ENCODE results near the gene RRP1. TPM values are rescaled to one million over a fixed set of nuclear protein-coding genes. Genes with fewer than 3 reads are reported as not detected.

Gene RRP1
- total RNA-seq, 1 donor from 2014 or later, result 94.4 TPM

DNA sequence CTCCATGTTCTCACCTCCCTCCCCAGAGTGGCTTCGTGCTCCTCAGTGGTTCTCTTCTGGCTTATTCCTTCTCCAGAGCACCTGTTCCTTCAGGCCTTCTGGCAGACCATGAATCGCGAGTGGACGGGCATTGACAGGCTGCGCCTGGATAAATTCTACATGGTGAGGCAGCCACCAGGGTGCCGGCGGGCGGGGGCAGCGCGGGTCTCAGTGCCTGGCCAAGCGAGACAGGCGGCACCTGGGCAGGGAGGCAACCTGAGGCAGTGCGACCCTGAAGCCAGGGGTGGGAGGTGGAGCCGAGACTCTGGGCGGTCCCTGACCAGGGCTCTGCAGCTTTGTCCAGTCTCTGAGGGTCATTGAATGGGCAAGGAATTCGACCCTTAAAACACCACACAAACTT lies 3.9 kb downstream of the RRP1 start:
- DNase-seq, result no peak
- intact Hi-C loops (cut with micrococcal nuclease), result no loop called here
- Mint-ChIP-seq H3K36me3 (ENCODE audit: low read depth) (peaks cover 72% of the 10 kb centered on the region), H3K4me3 (no peak overlapping the region), H3K27me3 (no peaks in the 10 kb centered on the region), H3K4me1 (peaks cover 20% of the 10 kb centered on the region), H3K9me3 (no peaks in the 10 kb centered on the region), H3K27ac (no peak overlapping the region)

DNA sequence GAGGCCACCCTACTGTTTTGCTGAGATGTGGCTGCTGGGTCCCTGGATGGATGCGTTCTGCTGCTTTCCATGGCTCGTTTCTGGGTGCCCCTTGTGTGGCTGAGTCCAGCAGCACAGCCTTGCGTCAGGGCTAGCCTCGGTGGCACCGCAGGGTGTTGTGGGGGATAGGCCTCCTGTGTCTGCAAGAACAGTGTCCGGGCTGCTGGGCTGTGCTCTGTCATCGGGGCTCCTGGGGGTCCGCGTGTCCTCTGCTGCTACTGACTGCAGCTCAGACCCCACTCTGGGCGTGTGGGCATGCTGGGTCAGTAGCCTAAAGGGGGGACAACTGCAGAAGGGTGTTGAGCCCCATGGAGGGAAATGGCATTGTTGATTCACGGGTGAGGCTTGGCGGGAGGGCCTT lies 4.9 kb downstream of the RRP1 start:
- Mint-ChIP-seq H3K9me3 (no peaks in the 10 kb centered on the region), H3K27ac (no peak overlapping the region), H3K27me3 (no peaks in the 10 kb centered on the region), H3K4me1 (peaks cover 20% of the 10 kb centered on the region), H3K36me3 (ENCODE audit: low read depth) (peaks cover 80% of the 10 kb centered on the region), H3K4me3 (no peak overlapping the region)
- intact Hi-C loops (cut with micrococcal nuclease), result no loop called here
- DNase-seq, result no peak

DNA sequence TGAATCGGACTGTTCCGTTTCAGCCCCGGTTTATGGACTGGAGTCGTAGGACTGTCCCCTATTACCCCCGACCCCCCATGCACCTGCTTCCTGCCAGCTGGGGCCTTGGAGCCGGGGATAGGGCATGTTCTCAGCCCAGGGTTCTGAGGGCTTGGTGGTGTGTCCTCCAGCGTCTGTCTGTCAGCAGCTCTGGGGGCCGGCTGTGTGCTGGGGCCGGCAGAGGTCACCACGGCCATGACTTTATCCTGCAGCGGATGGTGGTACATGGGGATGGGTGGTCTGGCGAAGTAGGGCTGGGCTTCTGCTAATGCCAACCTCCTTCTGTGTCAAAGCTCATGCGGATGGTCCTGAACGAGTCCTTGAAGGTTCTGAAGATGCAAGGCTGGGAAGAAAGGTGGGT lies 5.5 kb downstream of the RRP1 start:
- H3K27ac Mint-ChIP-seq, result no peak overlapping the region
- no peaks in the 10 kb centered on the region for H3K9me3 Mint-ChIP-seq
- H3K4me3 Mint-ChIP-seq, result no peak overlapping the region
- H3K36me3 Mint-ChIP-seq (ENCODE audit: low read depth), result peaks cover 81% of the 10 kb centered on the region
- intact Hi-C loops (cut with micrococcal nuclease), result no loop called here
- no peaks in the 10 kb centered on the region for H3K27me3 Mint-ChIP-seq
- H3K4me1 Mint-ChIP-seq, result peaks cover 20% of the 10 kb centered on the region
- no peak for DNase-seq

DNA sequence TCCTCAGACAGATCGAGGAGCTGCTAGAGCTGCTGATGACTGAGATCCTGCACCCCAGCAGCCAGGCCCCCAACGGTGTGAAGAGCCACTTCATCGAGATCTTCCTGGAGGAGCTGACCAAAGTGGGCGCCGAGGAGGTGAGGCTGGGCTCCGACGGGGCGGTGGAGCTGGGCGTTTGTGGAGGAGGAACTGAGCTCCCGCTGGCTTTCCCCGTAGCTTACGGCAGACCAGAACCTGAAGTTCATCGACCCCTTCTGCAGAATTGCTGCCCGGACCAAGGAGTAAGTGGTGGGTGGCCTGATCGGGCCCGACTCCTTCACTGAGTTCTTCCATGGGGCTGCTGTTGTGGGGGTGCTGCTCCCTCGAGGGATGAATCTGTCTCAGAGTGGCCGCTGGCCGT lies 8.0 kb downstream of the RRP1 start:
- Mint-ChIP-seq H3K9me3 (no peaks in the 10 kb centered on the region), H3K27ac (no peak overlapping the region), H3K27me3 (no peaks in the 10 kb centered on the region), H3K4me1 (peaks cover 7% of the 10 kb centered on the region), H3K36me3 (ENCODE audit: low read depth) (peaks cover 74% of the 10 kb centered on the region), H3K4me3 (no peak overlapping the region)
- DNase-seq, result no peak
- intact Hi-C loops (cut with micrococcal nuclease), result no loop called here

DNA sequence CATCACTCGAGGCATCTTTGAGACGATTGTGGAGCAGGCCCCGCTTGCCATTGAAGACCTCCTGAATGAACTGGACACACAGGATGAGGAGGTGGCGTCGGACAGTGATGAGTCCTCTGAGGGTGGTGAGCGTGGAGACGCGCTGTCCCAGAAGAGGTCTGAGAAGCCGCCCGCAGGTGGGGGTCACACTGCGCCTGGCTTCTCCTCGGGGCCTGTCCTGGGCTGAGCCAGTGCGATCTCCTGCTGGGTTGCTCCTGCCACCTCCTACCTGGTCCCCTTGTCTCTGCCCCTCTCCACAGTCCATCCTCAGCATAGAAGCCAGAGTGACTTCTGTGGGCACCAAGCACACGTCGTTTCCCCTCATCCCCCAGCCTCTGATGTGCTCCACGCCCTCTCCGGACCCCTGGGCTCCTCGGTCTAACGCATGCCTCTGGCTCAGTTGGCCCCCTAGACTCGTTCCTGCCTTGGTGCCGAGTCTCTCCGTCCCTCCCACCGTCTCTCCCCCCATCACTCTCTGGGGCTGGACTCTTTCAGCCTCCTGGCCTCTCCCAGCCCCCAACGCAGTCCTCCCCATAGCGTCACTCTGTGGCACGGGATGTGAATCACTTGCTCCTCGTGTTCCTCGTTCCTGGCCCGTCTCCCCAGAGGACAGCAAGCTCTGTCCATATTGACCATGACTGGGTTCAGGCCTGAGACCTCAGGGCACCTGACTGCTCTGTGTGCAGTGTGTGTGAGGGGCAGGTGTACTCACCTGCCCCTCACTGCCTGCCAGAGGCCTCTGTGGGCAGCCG lies 8.7 kb downstream of the RRP1 start:
- no peak overlapping the region for H3K4me3 Mint-ChIP-seq
- no peaks in the 10 kb centered on the region for H3K27me3 Mint-ChIP-seq
- no peaks in the 10 kb centered on the region for H3K9me3 Mint-ChIP-seq
- H3K27ac Mint-ChIP-seq, result no peak overlapping the region
- no peak for DNase-seq
- peaks cover 72% of the 10 kb centered on the region for H3K36me3 Mint-ChIP-seq (ENCODE audit: low read depth)
- H3K4me1 Mint-ChIP-seq, result peaks cover 5% of the 10 kb centered on the region
- intact Hi-C loops (cut with micrococcal nuclease), result no loop called here

DNA sequence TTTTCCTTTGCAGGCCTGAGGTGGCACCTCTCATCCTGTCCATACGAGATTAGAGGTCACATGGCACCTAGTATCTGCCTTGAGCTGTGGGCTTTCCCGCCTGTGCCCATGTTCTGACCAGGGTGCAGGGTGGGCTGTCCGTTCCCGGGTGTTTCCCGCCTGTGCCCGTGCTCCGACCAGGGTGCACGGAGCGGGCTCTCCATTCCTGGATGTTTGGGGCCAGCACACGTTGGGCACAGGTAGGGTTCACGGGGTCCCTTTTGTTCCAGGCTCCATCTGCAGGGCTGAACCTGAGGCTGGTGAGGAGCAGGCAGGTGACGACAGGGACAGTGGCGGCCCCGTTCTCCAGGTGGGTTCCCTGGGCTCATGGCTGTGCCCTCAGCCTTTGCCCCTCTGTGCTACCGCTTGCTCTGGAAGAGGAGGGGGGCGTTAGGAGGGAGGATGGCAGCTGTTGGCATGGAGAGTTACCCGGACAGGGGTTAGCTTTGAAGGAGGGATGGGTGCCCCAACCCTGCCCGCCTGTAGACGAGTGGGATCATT lies 10.0 kb downstream of the RRP1 start:
- no peak overlapping the region for H3K27ac Mint-ChIP-seq
- no peak overlapping the region for H3K4me3 Mint-ChIP-seq
- peaks cover 71% of the 10 kb centered on the region for H3K36me3 Mint-ChIP-seq (ENCODE audit: low read depth)
- peaks cover 5% of the 10 kb centered on the region for H3K4me1 Mint-ChIP-seq
- no peak for DNase-seq
- no peaks in the 10 kb centered on the region for H3K27me3 Mint-ChIP-seq
- no peaks in the 10 kb centered on the region for H3K9me3 Mint-ChIP-seq
- intact Hi-C loops (cut with micrococcal nuclease), result no loop called here

DNA sequence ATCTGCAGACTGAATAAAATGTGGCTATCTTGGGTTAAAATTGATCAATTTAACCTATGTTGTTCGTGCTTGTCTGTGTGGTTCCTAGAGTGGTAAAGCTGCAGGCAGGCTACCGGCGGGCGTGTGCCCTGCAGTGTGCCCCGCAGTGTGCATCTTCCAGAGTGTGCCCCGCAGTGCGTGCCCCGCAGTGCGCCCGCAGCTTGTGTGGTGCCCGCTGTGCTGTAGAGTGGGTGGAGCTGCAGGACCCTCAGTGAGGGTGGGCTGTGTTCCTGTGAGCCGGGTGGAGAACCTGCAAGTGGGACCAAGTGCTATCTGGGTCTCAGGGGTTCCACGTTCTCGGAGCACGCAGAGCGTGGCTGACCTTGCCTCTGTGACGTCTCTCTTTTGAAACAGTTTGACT lies 10.7 kb downstream of the RRP1 start:
- Mint-ChIP-seq H3K36me3 (ENCODE audit: low read depth) (peaks cover 64% of the 10 kb centered on the region), H3K4me1 (peaks cover 5% of the 10 kb centered on the region), H3K27ac (peak overlapping the region; percentile 37), H3K4me3 (no peak overlapping the region), H3K27me3 (no peaks in the 10 kb centered on the region), H3K9me3 (no peaks in the 10 kb centered on the region)
- DNase-seq, result no peak
- intact Hi-C loops (cut with micrococcal nuclease), result no loop called here

DNA sequence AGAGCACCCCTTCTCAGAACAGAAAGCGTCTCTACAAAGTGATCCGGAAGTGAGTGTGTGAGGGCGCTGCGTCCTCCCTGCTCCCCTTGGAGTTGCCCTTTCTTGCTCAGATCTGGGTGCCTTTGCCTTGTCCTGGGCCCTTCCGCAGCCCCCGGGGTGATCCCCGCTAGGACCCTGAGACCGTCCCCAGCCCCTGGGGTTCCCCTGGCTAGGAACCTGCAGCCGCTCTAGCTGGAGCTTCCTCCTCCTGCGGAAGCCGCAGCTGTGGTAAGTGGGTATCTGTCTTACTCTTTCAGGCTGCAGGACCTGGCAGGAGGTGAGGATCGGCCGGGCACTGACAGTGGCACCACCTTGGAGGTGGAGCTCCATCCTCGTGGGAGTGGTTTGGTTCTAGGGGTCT lies 11.2 kb downstream of the RRP1 start:
- Mint-ChIP-seq H3K27me3 (no peaks in the 10 kb centered on the region), H3K4me1 (peaks cover 5% of the 10 kb centered on the region), H3K4me3 (no peak overlapping the region), H3K36me3 (ENCODE audit: low read depth) (peaks cover 62% of the 10 kb centered on the region), H3K9me3 (no peaks in the 10 kb centered on the region), H3K27ac (peak overlapping the region; percentile 37)
- DNase-seq, result no peak
- intact Hi-C loops (cut with micrococcal nuclease), result no loop called here

DNA sequence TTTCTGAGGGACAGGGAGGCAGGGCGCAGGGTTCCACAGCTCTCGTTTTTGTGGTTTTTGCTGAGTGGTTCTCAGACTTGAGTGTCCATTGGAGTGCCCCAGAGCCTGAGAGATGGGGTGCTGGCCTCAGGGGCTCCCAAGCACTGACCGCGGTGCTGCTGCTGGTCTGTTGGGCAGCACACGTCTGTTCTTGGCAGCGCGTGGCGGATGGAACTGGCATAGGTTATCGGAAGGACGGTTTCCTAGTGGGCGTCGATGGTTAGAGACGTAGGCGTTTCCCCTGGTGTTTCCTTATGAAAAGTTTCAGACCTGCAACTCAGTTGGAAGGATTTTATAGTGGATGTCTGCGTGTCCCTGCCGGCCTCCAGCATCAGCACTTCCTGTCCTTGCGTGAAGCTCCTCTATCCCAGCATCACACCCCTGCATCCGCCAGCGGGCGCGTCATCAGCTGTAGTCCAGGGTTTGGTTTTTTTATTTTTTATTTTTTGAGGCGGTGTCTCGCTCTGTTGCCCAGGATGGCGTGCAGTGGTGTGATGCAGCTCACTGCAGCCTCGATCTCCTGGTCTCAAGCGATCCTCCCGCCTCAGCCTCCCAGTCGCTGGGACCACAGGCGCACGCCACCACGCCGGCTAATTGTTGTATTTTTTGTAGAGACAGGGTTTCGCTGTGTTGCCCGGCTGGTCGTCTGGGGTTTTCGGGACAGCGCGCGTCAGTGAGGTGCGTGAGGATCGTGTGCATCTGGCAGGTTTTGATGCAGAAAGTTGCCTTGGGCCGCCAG lies 11.8 kb downstream of the RRP1 start:
- DNase-seq, result no peak
- intact Hi-C loops (cut with micrococcal nuclease), result no loop called here
- H3K9me3 Mint-ChIP-seq, result no peaks in the 10 kb centered on the region
- peak overlapping the region; percentile 51 for H3K27ac Mint-ChIP-seq
- H3K4me1 Mint-ChIP-seq, result peaks cover 5% of the 10 kb centered on the region
- H3K36me3 Mint-ChIP-seq (ENCODE audit: low read depth), result peaks cover 62% of the 10 kb centered on the region
- no peak overlapping the region for H3K4me3 Mint-ChIP-seq
- no peaks in the 10 kb centered on the region for H3K27me3 Mint-ChIP-seq

DNA sequence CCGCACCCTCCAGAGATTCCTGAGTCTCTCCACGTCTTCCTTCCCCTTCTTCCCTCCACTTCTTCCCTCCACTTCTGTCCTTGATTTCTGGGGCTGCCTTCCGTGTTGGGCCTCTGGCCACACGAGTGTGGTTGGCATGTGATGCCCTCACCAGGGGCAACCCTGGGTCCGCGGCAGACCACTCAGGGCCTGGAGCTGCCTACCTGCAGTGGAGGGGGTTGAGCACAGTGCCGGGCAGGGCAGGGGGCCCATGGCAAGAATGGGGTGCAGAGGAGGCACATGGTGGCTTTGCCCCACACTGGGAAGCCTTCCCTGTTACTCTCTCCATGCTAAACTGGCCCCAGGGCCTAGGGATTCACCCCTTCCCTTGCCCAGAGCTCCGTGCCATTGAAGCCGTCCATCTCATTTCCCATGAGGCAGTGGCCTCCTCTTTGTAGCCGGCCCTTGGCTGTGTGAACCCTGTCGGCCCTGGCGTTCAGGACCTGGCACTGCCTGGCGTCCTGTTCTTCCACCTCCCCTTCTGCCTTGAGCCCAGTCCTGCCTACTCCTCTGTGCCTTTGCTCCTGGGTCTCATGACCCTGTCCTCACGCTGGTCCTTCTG lies 13.4 kb downstream of the RRP1 start:
- H3K27ac Mint-ChIP-seq, result no peak overlapping the region
- intact Hi-C loops (cut with micrococcal nuclease), result no loop called here
- no peaks in the 10 kb centered on the region for H3K27me3 Mint-ChIP-seq
- no peak for DNase-seq
- H3K4me3 Mint-ChIP-seq, result no peak overlapping the region
- no peaks in the 10 kb centered on the region for H3K9me3 Mint-ChIP-seq
- peaks cover 50% of the 10 kb centered on the region for H3K36me3 Mint-ChIP-seq (ENCODE audit: low read depth)
- peaks cover 2% of the 10 kb centered on the region for H3K4me1 Mint-ChIP-seq

DNA sequence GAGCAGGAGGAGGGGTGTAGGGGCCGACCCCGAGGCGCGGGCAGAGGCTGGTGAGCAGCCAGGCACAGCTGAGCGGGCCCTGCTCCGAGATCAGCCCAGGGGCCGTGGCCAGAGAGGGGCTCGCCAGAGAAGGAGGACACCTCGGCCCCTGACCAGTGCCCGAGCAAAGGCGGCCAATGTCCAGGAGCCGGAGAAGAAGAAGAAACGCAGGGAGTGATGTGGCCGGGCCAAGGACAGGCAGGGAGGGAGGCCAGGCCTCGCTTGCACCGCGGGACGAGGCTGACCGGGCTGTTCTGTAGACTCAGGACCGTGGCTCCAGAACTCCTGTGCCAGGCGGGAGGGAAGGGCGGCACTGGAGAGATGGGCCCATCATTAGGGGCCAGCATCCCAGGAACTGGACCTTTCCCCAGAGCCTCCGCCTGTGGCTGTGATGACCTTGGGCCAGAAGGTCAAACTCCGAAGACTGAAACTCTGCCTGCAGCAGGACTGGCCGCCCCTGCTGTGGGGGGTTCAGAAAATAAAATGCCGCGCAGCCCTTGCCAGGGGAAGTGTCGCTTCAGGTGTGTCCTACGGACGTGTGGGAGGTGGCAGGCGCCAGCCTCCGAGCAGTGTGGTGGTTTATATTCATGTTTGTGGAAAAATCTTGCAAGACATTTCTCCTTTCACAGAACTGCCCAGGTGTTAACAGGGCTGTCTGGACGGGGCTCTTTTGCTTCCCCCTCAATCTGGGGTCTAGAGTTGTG lies 14.4 kb downstream of the RRP1 start:
- Mint-ChIP-seq H3K27ac (no peak overlapping the region), H3K9me3 (no peaks in the 10 kb centered on the region), H3K36me3 (ENCODE audit: low read depth) (peaks cover 44% of the 10 kb centered on the region), H3K4me1 (peaks cover 2% of the 10 kb centered on the region), H3K27me3 (no peaks in the 10 kb centered on the region), H3K4me3 (no peak overlapping the region)
- no peak for DNase-seq
- intact Hi-C loops (cut with micrococcal nuclease), result no loop called here

DNA sequence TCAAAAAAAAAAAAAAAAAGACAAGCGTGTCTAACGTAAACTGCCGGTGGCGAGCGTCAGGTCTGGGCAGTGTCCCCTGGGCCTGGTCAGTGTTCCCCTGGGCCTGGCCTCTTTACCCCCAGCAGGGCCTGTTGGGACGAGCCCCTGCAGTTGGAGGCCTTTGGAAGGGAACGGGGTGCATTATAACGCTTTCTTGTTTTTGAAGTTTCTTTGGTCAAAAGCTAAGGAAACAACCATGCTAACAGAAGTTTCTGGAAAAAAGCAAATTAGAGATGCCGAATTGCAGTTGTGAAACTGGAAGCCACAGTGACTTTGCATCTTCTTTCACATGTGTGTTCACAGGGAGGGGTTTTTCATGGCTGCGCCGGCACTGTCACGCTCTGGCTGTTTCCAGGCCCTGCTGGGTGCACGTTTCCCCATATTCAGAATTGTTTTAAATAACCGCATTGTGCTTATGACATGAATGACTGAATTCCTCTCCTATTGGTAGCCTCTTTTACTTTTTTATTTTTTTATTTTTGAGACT lies 16.0 kb downstream of the RRP1 start:
- H3K9me3 Mint-ChIP-seq, result no peaks in the 10 kb centered on the region
- H3K4me1 Mint-ChIP-seq, result peaks cover 2% of the 10 kb centered on the region
- intact Hi-C loops (cut with micrococcal nuclease), result no loop called here
- peak overlapping the region; percentile 60 for H3K27ac Mint-ChIP-seq
- no peak for DNase-seq
- peaks cover 34% of the 10 kb centered on the region for H3K36me3 Mint-ChIP-seq (ENCODE audit: low read depth)
- H3K4me3 Mint-ChIP-seq, result no peak overlapping the region
- no peaks in the 10 kb centered on the region for H3K27me3 Mint-ChIP-seq

DNA sequence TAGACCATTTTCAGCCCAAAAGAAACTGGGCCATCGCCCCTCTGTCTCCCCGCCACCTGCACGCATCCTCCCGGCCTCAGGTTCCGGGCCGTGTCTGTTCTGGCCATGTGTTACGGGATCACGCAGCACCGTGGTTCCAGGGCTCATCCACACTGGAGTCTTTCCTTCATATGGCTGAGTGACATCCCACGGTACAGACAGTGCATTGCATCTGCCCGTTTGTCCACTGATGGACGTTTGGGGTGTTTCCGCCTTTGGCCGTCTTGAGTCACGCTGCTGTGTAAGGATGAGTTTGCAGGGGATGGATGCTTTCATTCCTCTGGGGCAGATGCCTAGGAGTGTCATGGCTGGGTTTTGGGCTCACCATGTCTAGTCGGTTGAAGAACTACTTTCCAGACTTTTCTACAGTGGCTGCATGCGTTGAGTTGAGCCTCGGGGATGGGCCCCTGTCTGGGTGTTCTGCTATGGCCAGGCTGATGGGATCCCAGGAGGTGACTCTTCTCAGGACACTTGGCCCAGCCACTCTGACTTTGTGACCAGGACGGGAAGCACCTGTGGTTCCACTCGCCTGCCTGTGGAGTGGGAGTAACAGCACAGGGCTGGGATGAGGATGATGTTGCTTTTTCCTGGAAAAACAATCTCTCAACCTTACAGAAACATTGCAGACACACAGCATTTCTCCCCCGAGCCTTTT lies 16.8 kb downstream of the RRP1 start:
- Mint-ChIP-seq H3K27me3 (no peaks in the 10 kb centered on the region), H3K36me3 (ENCODE audit: low read depth) (peaks cover 28% of the 10 kb centered on the region), H3K27ac (peak overlapping the region; percentile 11), H3K4me1 (peaks cover 6% of the 10 kb centered on the region), H3K4me3 (no peak overlapping the region), H3K9me3 (no peaks in the 10 kb centered on the region)
- intact Hi-C loops (cut with micrococcal nuclease), result no loop called here
- no peak for DNase-seq

All from activated CD4-positive, alpha-beta T cell treated with anti-CD3 and anti-CD28 coated beads, Interleukin-2, amount 10 ng/mL, durations not matched to agents 24 days and 14 days (primary cell).